Neural crest cell (in vitro differentiated cells): Measurements from ENCODE around the gene TRIML1. TPM values are rescaled to one million over a fixed set of nuclear protein-coding genes. Genes with fewer than 3 reads are reported as not detected.

Experiments
- DNase-seq: peaks from one replicate; pipeline ENCODE4 v3.0.0; 2021; ENCODE audit warnings: low read depth, mixed read lengths, low spot score
- H3K27ac Mint-ChIP-seq: one replicate; pipeline ENCODE4 v1.8.0; 2021; ENCODE audit warnings: mild to moderate bottlenecking, mixed read lengths; ENCODE audit not compliant: unreplicated experiment
- H3K27me3 Mint-ChIP-seq: 2 replicates; pipeline ENCODE4 v1.8.0; 2021; ENCODE audit warnings: low read depth, mild to moderate bottlenecking, mixed read lengths
- H3K36me3 Mint-ChIP-seq: 2 replicates; pipeline ENCODE4 v1.8.0; 2021; ENCODE audit warnings: low read depth, mild to moderate bottlenecking, mixed read lengths
- H3K4me1 Mint-ChIP-seq: 2 replicates; pipeline ENCODE4 v1.8.0; 2021; ENCODE audit warnings: mixed read lengths
- H3K4me3 Mint-ChIP-seq: one replicate; pipeline ENCODE4 v1.8.0; 2021; ENCODE audit warnings: mild to moderate bottlenecking, mixed read lengths
- H3K9me3 Mint-ChIP-seq: 2 replicates; pipeline ENCODE4 v1.8.0; 2021; ENCODE audit warnings: mixed read lengths
- total RNA-seq: library from RNA; stranded (reverse); gene quantifications from 2 replicates; pipeline ENCODE4 v1.2.1, GENCODE V29; 2021
- TF ChIP-seq, protein P1 (sequence below): fragments of 200-600 bp; sonication (generic); conservative IDR thresholded peaks from 2 replicates; pipeline ENCODE4 v1.5.0; 2021; ENCODE audit warnings: antibody characterized with exemption, mild to moderate bottlenecking

TRIML1 gene
- total RNA-seq, 1 donor from 2014 or later, result not detected

DNA sequence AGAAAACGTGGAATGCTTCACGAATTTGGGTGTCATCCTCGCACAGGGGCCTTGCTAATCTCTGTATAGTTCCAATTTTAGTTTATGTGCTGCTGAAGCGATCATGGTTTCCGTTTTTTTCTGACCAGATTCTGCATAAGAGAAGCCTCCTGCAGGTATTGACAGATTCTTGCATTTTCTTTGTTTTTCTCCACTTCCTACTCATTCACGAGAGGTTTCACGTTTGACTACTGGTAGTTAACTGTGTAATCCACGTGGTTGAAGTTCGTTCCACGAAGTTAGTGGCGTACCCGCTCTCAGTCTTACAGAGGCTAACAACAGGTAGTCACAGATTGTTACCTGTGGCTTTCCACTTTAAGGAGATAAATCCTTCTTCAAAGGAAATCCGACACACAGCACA is 17.7 kb upstream of the TRIML1 start:
- no peaks in the 10 kb centered on the region for H3K36me3 Mint-ChIP-seq
- no peak overlapping the region for H3K27ac Mint-ChIP-seq
- no peak overlapping the region for H3K4me3 Mint-ChIP-seq

DNA sequence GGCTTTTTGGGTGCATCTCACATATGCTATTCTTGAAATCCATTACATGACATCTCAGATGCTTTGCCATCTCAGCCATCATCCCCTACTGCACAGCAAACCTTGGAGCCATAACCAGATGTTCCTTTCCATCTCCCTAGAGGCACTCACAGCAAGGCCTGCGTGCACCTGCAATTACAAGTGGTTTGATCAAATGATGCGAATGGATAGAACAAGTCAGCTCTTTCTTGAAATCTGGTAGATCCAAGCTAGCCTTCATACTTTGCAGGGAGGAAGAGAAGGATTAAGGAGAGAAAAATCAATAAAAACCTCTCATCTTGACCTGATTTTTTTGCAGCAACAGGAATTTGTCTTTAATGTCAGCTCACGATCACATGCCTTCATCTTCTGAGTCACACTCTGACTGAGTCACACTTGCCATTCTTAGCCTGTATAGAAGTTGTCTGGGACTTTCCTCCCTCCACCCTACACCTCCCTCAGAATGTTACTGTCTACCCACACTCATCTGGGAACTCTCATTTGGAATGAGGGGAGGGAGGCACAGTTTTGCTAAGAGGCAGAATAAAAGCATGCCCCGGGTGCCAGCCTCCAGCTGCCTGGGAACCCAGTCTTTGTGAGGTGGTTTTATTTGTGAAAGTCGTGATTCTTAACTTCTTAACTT is 11.9 kb upstream of the TRIML1 start:
- Mint-ChIP-seq H3K9me3 (no peaks in the 10 kb centered on the region), H3K36me3 (no peaks in the 10 kb centered on the region), H3K4me1 (peaks cover 4% of the 10 kb centered on the region), H3K27ac (no peak overlapping the region), H3K27me3 (no peaks in the 10 kb centered on the region), H3K4me3 (no peak overlapping the region)
- DNase-seq, result no peak
- TF ChIP-seq, protein P1, sequence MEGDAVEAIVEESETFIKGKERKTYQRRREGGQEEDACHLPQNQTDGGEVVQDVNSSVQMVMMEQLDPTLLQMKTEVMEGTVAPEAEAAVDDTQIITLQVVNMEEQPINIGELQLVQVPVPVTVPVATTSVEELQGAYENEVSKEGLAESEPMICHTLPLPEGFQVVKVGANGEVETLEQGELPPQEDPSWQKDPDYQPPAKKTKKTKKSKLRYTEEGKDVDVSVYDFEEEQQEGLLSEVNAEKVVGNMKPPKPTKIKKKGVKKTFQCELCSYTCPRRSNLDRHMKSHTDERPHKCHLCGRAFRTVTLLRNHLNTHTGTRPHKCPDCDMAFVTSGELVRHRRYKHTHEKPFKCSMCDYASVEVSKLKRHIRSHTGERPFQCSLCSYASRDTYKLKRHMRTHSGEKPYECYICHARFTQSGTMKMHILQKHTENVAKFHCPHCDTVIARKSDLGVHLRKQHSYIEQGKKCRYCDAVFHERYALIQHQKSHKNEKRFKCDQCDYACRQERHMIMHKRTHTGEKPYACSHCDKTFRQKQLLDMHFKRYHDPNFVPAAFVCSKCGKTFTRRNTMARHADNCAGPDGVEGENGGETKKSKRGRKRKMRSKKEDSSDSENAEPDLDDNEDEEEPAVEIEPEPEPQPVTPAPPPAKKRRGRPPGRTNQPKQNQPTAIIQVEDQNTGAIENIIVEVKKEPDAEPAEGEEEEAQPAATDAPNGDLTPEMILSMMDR, result no peak

More for the DNA sequence above, 17.7 kb upstream of the TRIML1 start:
- Mint-ChIP-seq H3K4me1 (no peaks in the 10 kb centered on the region), H3K9me3 (no peaks in the 10 kb centered on the region), H3K27me3 (no peaks in the 10 kb centered on the region)
- TF ChIP-seq, protein P1, result no peak
- no peak for DNase-seq

DNA sequence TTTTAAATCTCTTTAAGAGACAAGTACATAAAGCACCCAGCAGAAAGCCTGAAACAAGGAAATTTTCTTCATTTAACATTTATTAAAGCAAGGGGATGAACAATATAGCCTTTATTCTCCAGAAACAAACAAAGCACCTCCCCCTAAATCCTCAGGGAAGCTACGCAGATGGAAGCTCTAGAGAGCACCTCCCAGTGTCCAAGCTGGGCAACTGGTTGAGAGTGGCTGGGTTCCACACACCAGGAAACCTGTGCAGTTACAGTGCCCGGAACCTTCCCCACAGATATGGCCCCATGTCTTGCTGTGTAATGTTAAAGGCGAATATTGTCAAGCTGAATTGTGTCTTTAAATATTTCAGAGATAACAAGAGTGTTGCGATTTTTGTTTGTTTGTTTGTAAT is 8.9 kb upstream of the TRIML1 start:
- no peak for DNase-seq
- no peaks in the 10 kb centered on the region for H3K9me3 Mint-ChIP-seq
- H3K27me3 Mint-ChIP-seq, result no peaks in the 10 kb centered on the region
- no peak overlapping the region for H3K4me3 Mint-ChIP-seq
- TF ChIP-seq, protein P1, result no peak
- H3K36me3 Mint-ChIP-seq, result no peaks in the 10 kb centered on the region
- peaks cover 4% of the 10 kb centered on the region for H3K4me1 Mint-ChIP-seq
- no peak overlapping the region for H3K27ac Mint-ChIP-seq

DNA sequence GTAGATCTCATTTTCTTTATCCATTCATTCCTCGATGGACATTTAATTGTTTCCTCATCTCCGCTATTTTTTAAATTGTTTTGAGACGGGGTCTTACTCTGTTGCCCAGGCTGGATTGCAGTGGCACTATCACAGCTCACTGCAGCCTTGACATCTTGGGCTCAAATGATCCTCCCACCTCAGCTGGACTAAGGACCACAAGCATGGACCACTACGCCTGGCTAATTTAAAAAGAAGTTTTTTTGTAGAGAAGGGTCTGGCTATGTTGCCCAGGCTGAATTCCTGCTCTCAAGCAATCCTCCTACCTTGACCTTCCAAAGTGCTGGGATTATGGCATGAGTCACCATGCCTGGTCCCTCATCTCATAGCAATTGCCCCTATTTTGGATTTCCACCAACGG is 7.0 kb upstream of the TRIML1 start:
- H3K9me3 Mint-ChIP-seq, result no peaks in the 10 kb centered on the region
- TF ChIP-seq, protein P1, result no peak
- H3K4me3 Mint-ChIP-seq, result no peak overlapping the region
- H3K36me3 Mint-ChIP-seq, result no peaks in the 10 kb centered on the region
- DNase-seq, result no peak
- H3K27ac Mint-ChIP-seq, result no peak overlapping the region
- H3K4me1 Mint-ChIP-seq, result peaks cover 4% of the 10 kb centered on the region
- H3K27me3 Mint-ChIP-seq, result no peaks in the 10 kb centered on the region

DNA sequence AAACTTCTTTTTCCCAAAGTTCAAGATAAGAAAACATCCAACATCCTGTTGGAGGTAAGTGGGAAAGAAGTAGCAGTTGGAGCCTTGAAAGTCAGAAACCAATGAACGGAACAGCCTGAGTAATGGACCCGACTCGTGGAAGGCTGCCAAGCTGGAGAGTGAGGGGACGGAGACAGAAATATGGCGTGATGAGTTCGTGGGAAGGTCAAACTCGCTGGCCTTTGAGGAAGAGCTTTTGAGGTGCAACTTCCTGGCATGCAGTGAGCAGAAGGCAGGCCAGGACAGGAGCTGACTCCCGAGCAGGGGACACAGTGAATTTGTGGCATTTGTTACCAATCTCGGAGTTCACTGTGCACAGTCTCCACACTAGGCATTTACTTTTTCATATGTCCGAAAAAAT is 1.0 kb upstream of the TRIML1 start:
- DNase-seq, result no peak
- H3K4me1 Mint-ChIP-seq, result no peaks in the 10 kb centered on the region
- TF ChIP-seq, protein P1, result no peak
- no peak overlapping the region for H3K4me3 Mint-ChIP-seq
- H3K36me3 Mint-ChIP-seq, result no peaks in the 10 kb centered on the region
- H3K27ac Mint-ChIP-seq, result no peak overlapping the region
- H3K9me3 Mint-ChIP-seq, result no peaks in the 10 kb centered on the region
- no peaks in the 10 kb centered on the region for H3K27me3 Mint-ChIP-seq
